ENCODE results near the gene KCNQ4. TPM values are rescaled to one million over a fixed set of nuclear protein-coding genes. Genes with fewer than 3 reads are reported as not detected.

KCNQ4 gene
- total and polyA plus RNA-seq, 2 of the 13 experiments (the other 11 are each of a cell fraction or from before 2014, with no cell fraction given), result 0.02 to 0.09 TPM

DNA sequence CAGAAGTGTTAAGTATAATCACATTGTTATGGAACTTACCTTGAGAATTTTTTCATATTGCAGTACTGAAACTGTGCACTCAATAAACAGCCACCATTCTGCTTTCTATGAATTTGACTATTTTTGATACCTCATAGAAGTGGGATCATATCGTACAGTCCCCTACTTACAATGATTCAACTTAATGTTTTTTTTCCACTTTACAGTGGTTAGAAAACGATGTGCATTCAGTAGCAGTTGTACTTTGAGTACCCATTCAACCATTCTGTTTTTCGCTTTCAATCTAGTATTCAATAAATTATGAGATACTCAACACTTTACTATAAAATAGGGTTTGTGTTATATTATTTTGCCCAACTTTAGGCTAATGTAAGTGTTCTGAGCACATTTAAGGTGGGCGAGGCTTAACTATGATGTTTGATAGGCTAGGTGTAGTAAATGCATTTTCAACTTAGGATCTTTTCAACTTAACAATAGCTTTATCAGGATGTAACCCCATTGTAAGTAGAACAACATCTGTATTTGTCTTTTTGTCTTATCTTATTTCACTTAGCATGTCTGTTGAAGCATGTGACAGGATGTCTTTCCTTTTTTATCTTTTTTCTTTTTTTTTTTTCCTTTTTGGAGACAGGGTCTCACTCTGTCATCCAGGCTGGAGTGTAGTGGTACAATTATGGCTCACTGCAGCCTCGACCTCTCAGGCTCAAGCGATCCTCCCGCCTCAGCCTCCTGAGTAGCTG lies 42.4 kb upstream of the KCNQ4 start:
- BruUV-seq (replicated peaks), result no TSS peak

More for the DNA sequence above, 42.4 kb upstream of the KCNQ4 start:
- no peak for FAIRE-seq
- 97% methylated on average over 7 of the region's 7 CpGs for WGBS (ENCODE audit: low lambda C conversion rate)
- ATAC-seq, result no peak
- H3K36me3 ChIP-seq (replicated peaks in 1 of 2; ENCODE audit: control insufficient read depth in 1 of 2, insufficient read depth in 2 of 2, low read length in 2 of 2), result peaks cover 12 to 78% of the 10 kb centered on the region in 2 experiments
- no peaks in the 10 kb centered on the region for H3K9me3 ChIP-seq (ENCODE audit: low read length)
- ChIA-PET CTCF (ENCODE audit: low intra/inter-chr PET ratio, low total read pairs) (no interaction called here), POLR2A (interaction anchor here (0.9 to 1.4 kb wide), 3 partner anchors 17 to 50 kb away, joined by 3 to 4 read pairs (median 3); partner anchors contain the start of gene NFYC)
- H3K4me2 ChIP-seq (ENCODE audit: low read depth, low read length), result no peak overlapping the region
- DNase-seq (ENCODE audit: low spot score), result no peak
- H3K27me3 ChIP-seq (ENCODE audit: control insufficient read depth in 1 of 2, insufficient read depth in 2 of 2, low read length in 2 of 2), result no peaks in the 10 kb centered on the region
- no peak overlapping the region for H3K4me3 ChIP-seq (replicated peaks in 1 of 3; ENCODE audit: insufficient read depth in 1 of 3, low read depth in 2 of 3, low read length in 3 of 3)
- H3K27ac ChIP-seq (ENCODE audit: extremely low read length, insufficient read depth, low read length), result no peak overlapping the region
- H4K20me1 ChIP-seq (ENCODE audit: insufficient read depth, low read length), result no peaks in the 10 kb centered on the region
- no peak overlapping the region for H2AFZ ChIP-seq (ENCODE audit: low read length)
- intact Hi-C loops (cut with micrococcal nuclease; ENCODE audit: unreplicated experiment), result no loop called here
- in situ Hi-C loops (cut with HindIII; ENCODE audit: extremely low pct_ligation_motif_present, low pct_unique_long_range_greater_than_20kb), result no loop called here
- TF ChIP-seq ZNF292 (CRISPR knock-in tag; IDR thresholded peaks at IDR 0.05; ENCODE audit: borderline replicate concordance, low read depth), result no peak
- no peak for TF ChIP-seq POLR2G (IDR thresholded peaks at IDR 0.05; ENCODE audit: low read depth, low read length)
- no peak for TF ChIP-seq ELF4 (CRISPR knock-in tag; IDR thresholded peaks at IDR 0.05; ENCODE audit: borderline replicate concordance)
- TF ChIP-seq, protein P1, sequence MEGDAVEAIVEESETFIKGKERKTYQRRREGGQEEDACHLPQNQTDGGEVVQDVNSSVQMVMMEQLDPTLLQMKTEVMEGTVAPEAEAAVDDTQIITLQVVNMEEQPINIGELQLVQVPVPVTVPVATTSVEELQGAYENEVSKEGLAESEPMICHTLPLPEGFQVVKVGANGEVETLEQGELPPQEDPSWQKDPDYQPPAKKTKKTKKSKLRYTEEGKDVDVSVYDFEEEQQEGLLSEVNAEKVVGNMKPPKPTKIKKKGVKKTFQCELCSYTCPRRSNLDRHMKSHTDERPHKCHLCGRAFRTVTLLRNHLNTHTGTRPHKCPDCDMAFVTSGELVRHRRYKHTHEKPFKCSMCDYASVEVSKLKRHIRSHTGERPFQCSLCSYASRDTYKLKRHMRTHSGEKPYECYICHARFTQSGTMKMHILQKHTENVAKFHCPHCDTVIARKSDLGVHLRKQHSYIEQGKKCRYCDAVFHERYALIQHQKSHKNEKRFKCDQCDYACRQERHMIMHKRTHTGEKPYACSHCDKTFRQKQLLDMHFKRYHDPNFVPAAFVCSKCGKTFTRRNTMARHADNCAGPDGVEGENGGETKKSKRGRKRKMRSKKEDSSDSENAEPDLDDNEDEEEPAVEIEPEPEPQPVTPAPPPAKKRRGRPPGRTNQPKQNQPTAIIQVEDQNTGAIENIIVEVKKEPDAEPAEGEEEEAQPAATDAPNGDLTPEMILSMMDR (CRISPR knock-in tag; IDR thresholded peaks at IDR 0.05), result no peak
- no peak for TF ChIP-seq PAWR (CRISPR knock-in tag; IDR thresholded peaks at IDR 0.05; ENCODE audit: borderline replicate concordance)
- TF ChIP-seq ERF (CRISPR knock-in tag; IDR thresholded peaks at IDR 0.05), result no peak
- no peak for TF ChIP-seq MYC (CRISPR knock-in tag; IDR thresholded peaks at IDR 0.05; ENCODE audit: borderline replicate concordance)
- TF ChIP-seq HMG20A (CRISPR knock-in tag; IDR thresholded peaks at IDR 0.05; ENCODE audit: borderline replicate concordance), result no peak
- TF ChIP-seq PPARG (CRISPR knock-in tag; conservative IDR thresholded peaks at IDR 0.05), result no peak
- TF ChIP-seq NCOA2 (CRISPR knock-in tag; IDR thresholded peaks at IDR 0.05), result no peak
- TF ChIP-seq, protein P2, sequence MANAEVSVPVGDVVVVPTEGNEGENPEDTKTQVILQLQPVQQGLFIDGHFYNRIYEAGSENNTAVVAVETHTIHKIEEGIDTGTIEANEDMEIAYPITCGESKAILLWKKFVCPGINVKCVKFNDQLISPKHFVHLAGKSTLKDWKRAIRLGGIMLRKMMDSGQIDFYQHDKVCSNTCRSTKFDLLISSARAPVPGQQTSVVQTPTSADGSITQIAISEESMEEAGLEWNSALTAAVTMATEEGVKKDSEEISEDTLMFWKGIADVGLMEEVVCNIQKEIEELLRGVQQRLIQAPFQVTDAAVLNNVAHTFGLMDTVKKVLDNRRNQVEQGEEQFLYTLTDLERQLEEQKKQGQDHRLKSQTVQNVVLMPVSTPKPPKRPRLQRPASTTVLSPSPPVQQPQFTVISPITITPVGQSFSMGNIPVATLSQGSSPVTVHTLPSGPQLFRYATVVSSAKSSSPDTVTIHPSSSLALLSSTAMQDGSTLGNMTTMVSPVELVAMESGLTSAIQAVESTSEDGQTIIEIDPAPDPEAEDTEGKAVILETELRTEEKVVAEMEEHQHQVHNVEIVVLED (CRISPR knock-in tag; IDR thresholded peaks at IDR 0.05; ENCODE audit: borderline replicate concordance), result no peak
- TF ChIP-seq ZNF75D (CRISPR knock-in tag; IDR thresholded peaks at IDR 0.05; ENCODE audit: borderline replicate concordance), result no peak
- no peak for TF ChIP-seq ZNF816 (CRISPR knock-in tag; IDR thresholded peaks at IDR 0.05; ENCODE audit: borderline replicate concordance)
- TF ChIP-seq NR1H2 (CRISPR knock-in tag; IDR thresholded peaks at IDR 0.05; ENCODE audit: borderline replicate concordance, low read depth), result no peak
- TF ChIP-seq ZNF510 (CRISPR knock-in tag; IDR thresholded peaks at IDR 0.05; ENCODE audit: low read depth), result no peak
- no peak for TF ChIP-seq SMARCE1 (IDR thresholded peaks at IDR 0.05; ENCODE audit: borderline replicate concordance)
- TF ChIP-seq CBX5 (CRISPR knock-in tag; IDR thresholded peaks at IDR 0.05; ENCODE audit: borderline replicate concordance), result no peak
- no peak for TF ChIP-seq FOXA3 (CRISPR knock-in tag; IDR thresholded peaks at IDR 0.05)
- no peak for TF ChIP-seq ZFAT (CRISPR knock-in tag; conservative IDR thresholded peaks at IDR 0.05)
- H3K79me2 ChIP-seq (ENCODE audit: insufficient read depth, low read length), result peaks cover 41% of the 10 kb centered on the region
- peaks cover 43% of the 10 kb centered on the region for H3K4me1 ChIP-seq (ENCODE audit: insufficient read depth, low read length)
- H3K9ac ChIP-seq (ENCODE audit: insufficient read depth, low read depth, low read length), result no peak overlapping the region

Data from HepG2 (cell line).